PFSK-1 (cell line): ENCODE results near the gene FOXO6.

Source experiments
- FOXP2 ChIP-seq: optimal IDR thresholded peaks from 2 replicates; pipeline ENCODE3; 2011; ENCODE audit warnings: borderline replicate concordance, control low read depth, inconsistent platforms; ENCODE audit not compliant: insufficient read depth; ENCODE audit errors: extremely low read length, extremely low read depth
- POLR2AphosphoS5 ChIP-seq: IDR thresholded peaks from 2 replicates; pipeline ENCODE4 v1.6.1; 2012; ENCODE audit warnings: low read depth, mild to moderate bottlenecking, control low read depth, low read length, moderate library complexity
- REST ChIP-seq, 2 experiments: IDR thresholded peaks; 2 replicates each; pipeline versions ENCODE4 v1.6.1 to v1.8.0; 2011 to 2012; ENCODE audit warnings: low read depth in 2 of 2, low read length in 2 of 2, control low read depth in 1 of 2, inconsistent platforms in 1 of 2, mild to moderate bottlenecking in 1 of 2, moderate library complexity in 1 of 2; ENCODE audit not compliant: insufficient read depth in 1 of 2
- SIN3A ChIP-seq: IDR thresholded peaks from 2 replicates; pipeline ENCODE4 v1.6.1; 2012; ENCODE audit warnings: mild to moderate bottlenecking, low read length, moderate library complexity, borderline replicate concordance; ENCODE audit not compliant: insufficient read depth
- TAF1 ChIP-seq: IDR thresholded peaks from 2 replicates; pipeline ENCODE4 v1.6.1; 2012; ENCODE audit warnings: low read length, control low read depth, borderline replicate concordance; ENCODE audit not compliant: insufficient read depth

GRCh38 chr1:41333146-41333784 is 28.0 kb upstream of the FOXO6 start:
- no peak for TF ChIP-seq REST (IDR thresholded peaks at IDR 0.05; ENCODE audit: insufficient read depth in 1 of 2, low read depth in 2 of 2, low read length in 2 of 2)
- TF ChIP-seq POLR2AphosphoS5: no peak
- TF ChIP-seq TAF1: no peak
- no peak for TF ChIP-seq SIN3A
- no peak for TF ChIP-seq FOXP2
